IMR-90 (cell line): Measurements from ENCODE around the gene PLXNB1. TPM values are rescaled to one million over a fixed set of nuclear protein-coding genes. Genes with fewer than 3 reads are reported as not detected.

ENCODE experiments used
- ATAC-seq: fragments of 200-7000 bp; cut with Tn5 transposase; 2 replicates; pipeline ENCODE4 v1.9.1; 2020; ENCODE audit warnings: low read depth, mild to moderate bottlenecking, moderate library complexity
- BruUV-seq: library from RNA; stranded (reverse); fragments of 400-500 nt; replicated peaks from 2 replicates; lab custom pipeline; 2021; lab: Mats Ljungman, UMichigan
- CTCF ChIA-PET: fragments of 300-600 bp; formaldehyde crosslinking; extraction: SDS; loops from one replicate; lab custom pipeline; 2021; ENCODE audit warnings: antibody characterized with exemption; lab: Yijun Ruan, JAX
- POLR2A ChIA-PET: fragments of 300-600 bp; sonication (Branson Sonifier 250); formaldehyde crosslinking; loops from one replicate; lab custom pipeline; 2022; ENCODE audit warnings: antibody characterized with exemption; ENCODE audit not compliant: unreplicated experiment; lab: Charles Lee
- DNase-seq: peaks from one replicate; pipeline ENCODE4 v3.0.0; 2013
- H2AFZ ChIP-seq: replicated peaks from 2 replicates; pipeline ENCODE3; 2013; ENCODE audit warnings: low read length, mild to moderate bottlenecking; ENCODE audit not compliant: poor library complexity
- H2AK5ac ChIP-seq: 2 replicates; pipeline ENCODE4 v1.6.1; 2013; ENCODE audit warnings: low read depth, low read length, inconsistent platforms
- H2AK9ac ChIP-seq: replicated peaks from 2 replicates; pipeline ENCODE3; 2013; ENCODE audit warnings: mild to moderate bottlenecking, low read depth, low read length, moderate library complexity; ENCODE audit not compliant: poor library complexity
- H2BK120ac ChIP-seq: 2 replicates; pipeline ENCODE4 v1.6.1; 2013; ENCODE audit warnings: low read depth, low read length, inconsistent platforms
- H2BK15ac ChIP-seq: 3 replicates; pipeline ENCODE4 v1.6.1; 2013; ENCODE audit warnings: low read depth, low read length, inconsistent platforms
- H2BK20ac ChIP-seq: 2 replicates; pipeline ENCODE4 v1.6.1; 2013; ENCODE audit warnings: low read depth, mild to moderate bottlenecking, inconsistent platforms, low read length, moderate library complexity
- H2BK5ac ChIP-seq: 2 replicates; pipeline ENCODE4 v1.6.1; 2013; ENCODE audit warnings: mild to moderate bottlenecking, low read depth, low read length, inconsistent platforms; ENCODE audit not compliant: poor library complexity, severe bottlenecking
- H3K14ac ChIP-seq: replicated peaks from 2 replicates; pipeline ENCODE4 v1.6.1; 2013; ENCODE audit warnings: low read depth, low read length, inconsistent platforms
- H3K18ac ChIP-seq: 2 replicates; pipeline ENCODE4 v1.6.1; 2013; ENCODE audit warnings: low read depth, low read length, control low read depth
- H3K23ac ChIP-seq: 2 replicates; pipeline ENCODE4 v1.6.1; 2013; ENCODE audit warnings: low read depth, low read length, inconsistent platforms
- H3K27ac ChIP-seq: 2 replicates; pipeline ENCODE4 v1.5.1; 2013; ENCODE audit warnings: mild to moderate bottlenecking, control low read depth, low read length; ENCODE audit not compliant: insufficient read depth
- H3K27me3 ChIP-seq: 2 replicates; pipeline ENCODE4 v1.6.1; 2013; ENCODE audit warnings: low read length; ENCODE audit not compliant: control insufficient read depth, insufficient read depth
- H3K36me3 ChIP-seq: 2 replicates; pipeline ENCODE4 v1.6.1; 2013; ENCODE audit warnings: low read length, mixed read lengths; ENCODE audit not compliant: control insufficient read depth, insufficient read depth
- H3K4ac ChIP-seq: 2 replicates; pipeline ENCODE4 v1.6.1; 2013; ENCODE audit warnings: low read depth, low read length, inconsistent platforms
- H3K4me1 ChIP-seq: 2 replicates; pipeline ENCODE4 v1.6.1; 2013; ENCODE audit warnings: low read length, mixed read lengths; ENCODE audit not compliant: control insufficient read depth, insufficient read depth
- H3K4me2 ChIP-seq: 2 replicates; pipeline ENCODE4 v1.6.1; 2013; ENCODE audit warnings: low read depth, mild to moderate bottlenecking, control low read depth, low read length, moderate library complexity
- H3K4me3 ChIP-seq: 2 replicates; pipeline ENCODE4 v1.5.1; 2013; ENCODE audit warnings: low read depth, mild to moderate bottlenecking, control low read depth, low read length, moderate library complexity; ENCODE audit not compliant: insufficient read depth
- H3K56ac ChIP-seq: 2 replicates; pipeline ENCODE4 v1.6.1; 2013; ENCODE audit warnings: low read length, inconsistent platforms; ENCODE audit not compliant: insufficient read depth; ENCODE audit errors: extremely low read depth
- H3K79me1 ChIP-seq, 2 experiments: 2 replicates each; pipeline ENCODE4 v1.6.1; 2013; ENCODE audit warnings: low read length in 2 of 2, inconsistent platforms in 1 of 2, low read depth in 1 of 2
- H3K9ac ChIP-seq: 2 replicates; pipeline ENCODE4 v1.6.1; 2013; ENCODE audit warnings: low read depth, low read length, control low read depth
- H3K9me1 ChIP-seq: 2 replicates; pipeline ENCODE4 v1.6.1; 2013; ENCODE audit warnings: low read length, inconsistent platforms; ENCODE audit not compliant: insufficient read depth
- H3K9me3 ChIP-seq: 2 replicates; pipeline ENCODE4 v1.6.1; 2013; ENCODE audit warnings: low read length; ENCODE audit not compliant: control insufficient read depth, insufficient read depth
- H4K20me1 ChIP-seq: 2 replicates; pipeline ENCODE4 v1.6.1; 2013; ENCODE audit warnings: low read length, inconsistent platforms; ENCODE audit not compliant: insufficient read depth
- H4K5ac ChIP-seq: 2 replicates; pipeline ENCODE4 v1.6.1; 2013; ENCODE audit warnings: mild to moderate bottlenecking, low read depth, low read length, control low read depth
- H4K8ac ChIP-seq, 2 experiments: 2 replicates each; pipeline ENCODE4 v1.6.1; 2013; ENCODE audit warnings: low read depth in 2 of 2, low read length in 2 of 2, control low read depth in 1 of 2, inconsistent platforms in 1 of 2
- H4K91ac ChIP-seq: 2 replicates; pipeline ENCODE4 v1.6.1; 2013; ENCODE audit warnings: low read depth, low read length, inconsistent platforms; ENCODE audit not compliant: insufficient read depth
- BHLHE40 ChIP-seq: fragments of 150-350 bp; IDR thresholded peaks from 2 replicates; pipeline ENCODE4 v1.6.1; 2016; ENCODE audit warnings: mild to moderate bottlenecking, low read depth, low read length
- CEBPB ChIP-seq: IDR thresholded peaks from 2 replicates; pipeline ENCODE4 v1.6.1; 2012; ENCODE audit warnings: low read depth, low read length, improper control_type of control experiment
- CHD1 ChIP-seq: IDR thresholded peaks from 2 replicates; pipeline ENCODE4 v1.6.1; 2012; ENCODE audit warnings: low read depth, low read length, improper control_type of control experiment
- ELK1 ChIP-seq: fragments of 150-350 bp; IDR thresholded peaks from 2 replicates; pipeline ENCODE4 v1.6.1; 2016; ENCODE audit warnings: low read depth, mild to moderate bottlenecking, low read length, moderate library complexity, borderline replicate concordance
- FOS ChIP-seq: fragments of 150-350 bp; IDR thresholded peaks from 2 replicates; pipeline ENCODE4 v1.6.1; 2016; ENCODE audit warnings: low read depth, low read length
- MAFK ChIP-seq: IDR thresholded peaks from 2 replicates; pipeline ENCODE4 v1.6.1; 2012; ENCODE audit warnings: low read depth, low read length, improper control_type of control experiment
- MAZ ChIP-seq: IDR thresholded peaks from 2 replicates; pipeline ENCODE4 v1.6.1; 2012; ENCODE audit warnings: low read depth, mild to moderate bottlenecking, low read length, improper control_type of control experiment, moderate library complexity, borderline replicate concordance
- MXI1 ChIP-seq: IDR thresholded peaks from 2 replicates; pipeline ENCODE4 v1.6.1; 2012; ENCODE audit warnings: low read depth, mild to moderate bottlenecking, low read length, moderate library complexity, borderline replicate concordance
- NFE2L2 ChIP-seq: fragments of 150-350 bp; IDR thresholded peaks from 2 replicates; pipeline ENCODE4 v1.6.1; 2016; ENCODE audit warnings: low read depth, mild to moderate bottlenecking, low read length
- POLR2A ChIP-seq: IDR thresholded peaks from 2 replicates; pipeline ENCODE4 v1.6.1; 2012; ENCODE audit warnings: mild to moderate bottlenecking, low read depth, low read length
- RAD21 ChIP-seq: IDR thresholded peaks from 2 replicates; pipeline ENCODE4 v1.6.1; 2012; ENCODE audit warnings: low read length, improper control_type of control experiment
- RCOR1 ChIP-seq: IDR thresholded peaks from 2 replicates; pipeline ENCODE4 v1.6.1; 2012; ENCODE audit warnings: mild to moderate bottlenecking, low read length, improper control_type of control experiment; ENCODE audit not compliant: insufficient replicate concordance
- RFX5 ChIP-seq: IDR thresholded peaks from 2 replicates; pipeline ENCODE4 v1.8.0; 2012; ENCODE audit warnings: low read depth, mild to moderate bottlenecking, low read length, moderate library complexity
- SMC3 ChIP-seq: fragments of 150-350 bp; IDR thresholded peaks from 2 replicates; pipeline ENCODE4 v1.6.1; 2016; ENCODE audit warnings: low read depth, mild to moderate bottlenecking, antibody characterized with exemption, low read length, moderate library complexity
- WGBS, 2 experiments: methylation state at CpG; one replicate each; pipeline versions ENCODE4 v1.1.5 to v1.1.7; 2013; ENCODE audit warnings: missing lambda C conversion rate in 2 of 2; ENCODE audit not compliant: insufficient read length in 1 of 2; ENCODE audit errors: extremely low coverage in 2 of 2; 5-methylcytosine and 5-hydroxymethylcytosine counted together
- dilution Hi-C: fragments of 300-500 bp; cut with HindIII; formaldehyde crosslinking; loops from one replicate; pipeline ENCODE4 v1.14.3; 2018; ENCODE audit warnings: low sequenced_read_pairs; ENCODE audit not compliant: unreplicated experiment
- in situ Hi-C: fragments of 300-500 bp; cut with MboI; formaldehyde crosslinking; loops from 3 replicates; pipeline ENCODE4 v1.14.3; 2019; ENCODE audit warnings: low sequenced_read_pairs, inconsistent platforms, mixed read lengths
- intact Hi-C: fragments of 100-400 bp; cut with micrococcal nuclease; formaldehyde crosslinking; loops from 2 replicates; pipeline ENCODE4 v1.10.0; 2022
- polyA plus RNA-seq, 3 experiments: library from polyadenylated mRNA; depleted of rRNA; stranded (reverse); fragments of >200 nt; gene quantifications; 2 replicates each; pipeline ENCODE4 v1.2.3, GENCODE V29; 2012; ENCODE audit warnings: low replicate concordance in 1 of 3
- total RNA-seq: library from RNA; depleted of rRNA; stranded (reverse); fragments of >200 nt; gene quantifications from 2 replicates; pipeline ENCODE4 v1.2.3, GENCODE V29; 2012
- TF ChIP-seq, protein P1 (sequence below): fragments of 150-350 bp; IDR thresholded peaks from 2 replicates; pipeline ENCODE4 v1.6.1; 2017; ENCODE audit warnings: mild to moderate bottlenecking, antibody characterized with exemption, low read length, low read depth
- TF ChIP-seq, protein P2 (sequence below): conservative IDR thresholded peaks from 2 replicates; pipeline ENCODE4 v1.5.1; 2012; ENCODE audit warnings: mild to moderate bottlenecking, low read depth, low read length, improper control_type of control experiment

Gene PLXNB1
- total and polyA plus RNA-seq, 2 of the 4 experiments (the other 2 are of a cell fraction) = 5.2 to 25.3 TPM

- Histone ChIP-seq H3K56ac (no peak overlapping the region), H2BK15ac (no peak overlapping the region), H2AFZ (no peak overlapping the region), H2AK9ac (no peak overlapping the region), H4K8ac (no peak overlapping the region), H4K5ac (no peak overlapping the region), H3K79me1 (no peaks in the 10 kb centered on the region), H2AK5ac (no peak overlapping the region), H4K20me1 (no peaks in the 10 kb centered on the region; the same call in 1 of the 2 replicates), H3K18ac (no peak overlapping the region), H3K14ac (no peak overlapping the region), H3K36me3 (peaks cover 76% of the 10 kb centered on the region), H3K4ac (no peak overlapping the region), H3K4me2 (no peak overlapping the region), H3K27me3 (no peaks in the 10 kb centered on the region), H3K9ac (no peak overlapping the region), H3K9me1 (no peaks in the 10 kb centered on the region), H4K91ac (no peak overlapping the region), H2BK20ac (no peak overlapping the region), H3K23ac (no peak overlapping the region), H3K9me3 (no peaks in the 10 kb centered on the region), H3K4me1 (no peaks in the 10 kb centered on the region), H2BK5ac (no peak overlapping the region), H2BK120ac (no peak overlapping the region), H3K4me3 (no peak overlapping the region), H3K27ac (no peak overlapping the region)
- ATAC-seq (no peak), DNase-seq (no peak)
- in situ Hi-C loops = no loop called here
- intact Hi-C loops = no loop called here
- no TSS peak for BruUV-seq
- CTCF ChIA-PET = no interaction called here
- 90% methylated on average over 4 of the region's 11 CpGs; no CpG with 5 or more reads in 1 of the 2 experiments for WGBS, 2 experiments
- no peak for TF ChIP-seq MAZ
- no peak for TF ChIP-seq MAFK
- no peak for TF ChIP-seq SMC3
- TF ChIP-seq CEBPB = no peak
- no peak for TF ChIP-seq MXI1
- no peak for TF ChIP-seq POLR2A
- TF ChIP-seq, protein P1, sequence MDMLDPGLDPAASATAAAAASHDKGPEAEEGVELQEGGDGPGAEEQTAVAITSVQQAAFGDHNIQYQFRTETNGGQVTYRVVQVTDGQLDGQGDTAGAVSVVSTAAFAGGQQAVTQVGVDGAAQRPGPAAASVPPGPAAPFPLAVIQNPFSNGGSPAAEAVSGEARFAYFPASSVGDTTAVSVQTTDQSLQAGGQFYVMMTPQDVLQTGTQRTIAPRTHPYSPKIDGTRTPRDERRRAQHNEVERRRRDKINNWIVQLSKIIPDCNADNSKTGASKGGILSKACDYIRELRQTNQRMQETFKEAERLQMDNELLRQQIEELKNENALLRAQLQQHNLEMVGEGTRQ = no peak
- TF ChIP-seq RCOR1 = no peak
- TF ChIP-seq NFE2L2 = no peak
- TF ChIP-seq ELK1 = no peak
- TF ChIP-seq, protein P2, sequence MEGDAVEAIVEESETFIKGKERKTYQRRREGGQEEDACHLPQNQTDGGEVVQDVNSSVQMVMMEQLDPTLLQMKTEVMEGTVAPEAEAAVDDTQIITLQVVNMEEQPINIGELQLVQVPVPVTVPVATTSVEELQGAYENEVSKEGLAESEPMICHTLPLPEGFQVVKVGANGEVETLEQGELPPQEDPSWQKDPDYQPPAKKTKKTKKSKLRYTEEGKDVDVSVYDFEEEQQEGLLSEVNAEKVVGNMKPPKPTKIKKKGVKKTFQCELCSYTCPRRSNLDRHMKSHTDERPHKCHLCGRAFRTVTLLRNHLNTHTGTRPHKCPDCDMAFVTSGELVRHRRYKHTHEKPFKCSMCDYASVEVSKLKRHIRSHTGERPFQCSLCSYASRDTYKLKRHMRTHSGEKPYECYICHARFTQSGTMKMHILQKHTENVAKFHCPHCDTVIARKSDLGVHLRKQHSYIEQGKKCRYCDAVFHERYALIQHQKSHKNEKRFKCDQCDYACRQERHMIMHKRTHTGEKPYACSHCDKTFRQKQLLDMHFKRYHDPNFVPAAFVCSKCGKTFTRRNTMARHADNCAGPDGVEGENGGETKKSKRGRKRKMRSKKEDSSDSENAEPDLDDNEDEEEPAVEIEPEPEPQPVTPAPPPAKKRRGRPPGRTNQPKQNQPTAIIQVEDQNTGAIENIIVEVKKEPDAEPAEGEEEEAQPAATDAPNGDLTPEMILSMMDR = no peak
- TF ChIP-seq CHD1 = no peak
- TF ChIP-seq FOS = no peak
- TF ChIP-seq RFX5 = no peak
- no peak for TF ChIP-seq BHLHE40
- no peak for TF ChIP-seq RAD21
- dilution Hi-C loops = no loop called here
- POLR2A ChIA-PET = no interaction called here
These were observed 18.1 kb downstream of the PLXNB1 start for GRCh38 chr3:48411606-48412374.
